ENCODE measurements around the gene HRH2.

The HRH2 gene

DNA sequence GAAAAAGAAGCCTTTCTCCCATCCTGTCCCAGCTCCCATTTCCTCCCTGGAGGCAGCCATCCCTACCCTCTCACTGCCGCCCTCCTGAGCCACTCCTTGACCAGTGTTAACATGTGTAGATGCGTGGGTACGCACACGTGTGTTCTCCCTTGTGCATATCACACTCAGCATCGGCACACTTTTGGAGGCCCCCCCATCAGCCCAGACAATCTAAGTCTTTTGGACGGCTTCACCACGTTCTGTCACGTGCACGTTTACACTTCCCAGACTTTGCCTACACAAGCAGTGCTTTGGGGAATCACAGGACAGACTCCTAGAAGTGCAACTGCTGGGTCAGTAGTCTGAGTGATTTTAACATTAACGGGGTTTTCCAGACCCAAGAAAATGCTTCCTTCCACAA lies 18.0 kb downstream of the HRH2 start:
- no peak for DNase-seq (ENCODE audit: low read depth in 2 of 2)

DNA sequence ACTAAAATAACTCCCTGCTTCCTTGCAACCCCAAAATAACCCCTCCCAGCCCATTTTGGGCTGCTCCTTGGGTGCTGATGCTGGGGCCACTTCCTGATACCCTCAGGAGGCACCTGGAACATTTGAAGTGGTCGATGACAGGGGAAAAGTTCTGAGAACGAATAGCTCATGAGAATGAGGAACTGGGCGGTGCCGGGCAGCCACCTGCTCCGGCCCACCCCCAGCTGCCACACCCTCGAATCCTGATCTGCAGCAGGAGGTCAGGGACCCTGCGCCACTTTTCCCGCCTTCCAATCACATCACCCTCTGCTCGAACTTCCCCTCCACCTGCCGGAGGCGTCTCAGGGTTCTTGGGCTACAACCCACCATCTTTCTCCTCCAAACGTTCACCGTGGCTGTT lies 19.7 kb downstream of the HRH2 start:
- DNase-seq (ENCODE audit: low read depth in 2 of 2), result no peak

DNA sequence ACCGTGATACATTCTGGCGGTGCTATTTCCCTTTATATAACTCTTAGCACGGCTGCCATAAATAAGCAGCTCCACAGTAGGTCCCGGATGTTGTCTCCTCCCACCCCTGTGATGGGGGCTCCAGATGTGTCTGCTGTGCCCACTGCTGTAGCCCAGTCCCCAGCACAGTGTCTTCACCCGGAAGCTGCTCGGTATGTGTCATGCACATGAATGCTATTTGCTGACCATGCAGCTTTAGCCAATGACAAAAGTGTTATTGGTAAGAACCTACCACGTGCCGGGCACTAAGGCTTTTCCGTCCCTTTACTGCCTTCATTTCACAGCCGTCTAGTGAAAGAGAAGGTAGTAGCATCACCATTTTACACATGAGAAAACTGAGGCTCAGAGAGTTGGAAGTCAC lies 20.2 kb downstream of the HRH2 start:
- no peak for DNase-seq (ENCODE audit: low read depth in 2 of 2)

DNA sequence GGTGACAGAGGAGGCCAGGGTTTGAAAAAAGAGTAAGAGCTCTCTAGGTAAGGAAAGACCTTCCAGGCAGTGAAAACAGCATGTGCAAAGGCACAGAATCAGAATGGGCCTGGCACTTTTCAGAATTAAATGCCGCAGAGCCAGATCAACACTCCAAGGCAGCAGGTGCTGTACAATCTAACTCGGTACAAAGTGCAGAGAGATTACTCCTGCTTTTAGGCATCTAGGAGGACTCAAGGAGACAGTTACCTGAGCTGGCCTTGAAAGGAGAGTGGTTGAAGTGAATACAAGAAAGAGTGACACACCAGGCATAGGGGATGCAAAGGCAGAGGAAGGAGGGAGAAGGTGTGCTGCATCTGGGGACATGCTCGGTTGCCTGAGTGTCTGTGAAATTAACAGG lies 21.5 kb downstream of the HRH2 start:
- no peak for DNase-seq (ENCODE audit: low read depth in 2 of 2)

DNA sequence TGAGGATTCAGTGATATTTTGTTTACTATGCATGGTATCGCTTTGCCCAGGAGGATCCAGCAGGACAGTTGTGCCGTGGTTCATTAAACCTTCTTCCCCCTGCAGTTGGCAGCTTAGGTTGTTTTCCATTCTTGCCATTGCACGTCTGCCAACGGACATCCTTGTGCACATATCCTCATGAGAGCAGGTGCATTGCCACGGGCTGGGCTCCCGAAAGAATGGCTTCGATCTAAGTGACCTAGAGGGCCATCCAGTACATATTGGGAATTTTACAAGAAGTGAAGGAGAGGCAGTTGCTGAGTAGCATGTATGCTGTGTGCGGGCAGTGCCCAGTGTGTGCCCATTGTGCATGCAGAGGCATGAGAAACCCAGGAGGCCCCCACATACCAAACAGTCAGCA lies 22.1 kb downstream of the HRH2 start:
- DNase-seq (ENCODE audit: low read depth in 2 of 2), result no peak

DNA sequence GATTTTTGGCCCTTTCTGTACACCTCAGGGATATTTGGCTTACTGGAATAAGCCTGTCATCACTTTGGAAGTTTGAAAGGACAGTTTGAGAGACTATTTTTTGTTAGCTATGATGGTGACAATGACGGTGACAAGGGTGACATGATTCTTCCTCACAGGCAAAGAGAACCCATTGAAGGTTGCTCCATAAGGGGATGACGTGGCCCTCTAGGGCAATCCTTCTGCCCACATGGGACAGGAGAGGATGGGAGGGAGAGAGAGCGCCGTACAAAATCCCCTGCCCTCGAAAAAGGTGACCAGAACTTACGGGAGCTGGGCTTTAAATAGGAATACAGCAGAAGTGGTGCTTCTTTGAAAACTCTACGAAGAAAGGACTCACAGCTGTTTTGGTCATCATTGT lies 22.6 kb downstream of the HRH2 start:
- no peak for DNase-seq (ENCODE audit: low read depth in 2 of 2)

DNA sequence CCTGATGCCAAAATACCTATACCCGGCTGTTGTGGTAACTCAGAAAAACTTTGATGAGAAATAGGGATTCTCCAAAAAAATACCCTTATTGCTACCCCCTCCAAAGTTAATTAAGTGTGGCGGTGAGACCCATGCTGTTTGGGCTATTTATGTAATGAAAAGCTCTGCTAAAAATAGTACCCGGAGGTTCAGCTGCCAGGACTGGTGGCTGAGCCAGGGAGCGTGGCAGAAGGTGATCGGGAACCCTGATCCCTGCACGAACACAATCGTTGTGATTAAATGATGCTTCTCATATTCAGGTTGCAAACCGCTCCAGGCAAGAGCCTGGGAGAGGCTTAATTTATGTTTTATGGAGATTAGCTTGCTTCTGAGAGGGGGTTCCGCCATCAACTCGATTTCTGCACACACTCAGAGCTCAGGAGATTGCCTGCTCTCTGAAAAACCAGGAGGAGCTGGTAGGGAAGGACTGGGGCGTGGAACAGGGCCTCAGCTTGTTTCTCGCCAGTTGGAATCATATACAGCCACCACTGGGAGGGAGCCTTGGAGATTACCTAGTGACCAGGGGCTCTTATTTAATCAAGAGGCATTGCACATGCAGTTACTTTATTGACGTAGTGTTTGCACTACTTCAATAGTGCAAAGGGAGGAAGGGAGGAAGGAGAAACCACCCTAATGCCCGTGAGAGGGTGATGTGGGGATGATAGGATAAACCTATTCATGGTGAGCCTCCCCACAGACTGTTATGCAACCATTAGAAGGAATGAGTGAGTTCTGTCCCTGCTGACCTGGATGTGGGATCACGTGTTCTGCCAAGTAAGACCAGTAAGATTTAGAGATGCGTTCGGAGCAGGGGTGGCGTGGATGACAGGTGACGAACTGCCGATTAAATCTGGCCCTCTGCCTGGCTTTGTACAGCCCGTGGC lies 23.4 kb downstream of the HRH2 start:
- no peak for DNase-seq (ENCODE audit: low read depth in 2 of 2)

DNA sequence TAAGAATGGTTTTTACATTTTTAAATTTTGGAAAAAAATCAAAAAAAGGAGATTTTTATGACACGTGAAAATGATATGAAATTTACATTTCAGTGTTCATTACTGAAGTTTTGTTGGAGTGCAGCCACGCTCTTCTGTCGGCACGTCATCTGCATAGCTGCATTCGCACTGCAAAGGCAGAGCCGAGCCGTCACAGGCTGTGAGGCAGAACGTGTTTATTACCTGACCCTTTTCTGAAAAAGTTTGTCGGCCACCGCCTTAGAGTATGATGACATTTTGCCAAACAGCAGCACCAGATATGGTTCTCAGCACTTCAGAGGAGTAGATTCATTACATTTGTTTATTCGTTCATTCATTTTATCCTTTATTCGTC lies 24.1 kb downstream of the HRH2 start:
- no peak for DNase-seq (ENCODE audit: low read depth in 2 of 2)

DNA sequence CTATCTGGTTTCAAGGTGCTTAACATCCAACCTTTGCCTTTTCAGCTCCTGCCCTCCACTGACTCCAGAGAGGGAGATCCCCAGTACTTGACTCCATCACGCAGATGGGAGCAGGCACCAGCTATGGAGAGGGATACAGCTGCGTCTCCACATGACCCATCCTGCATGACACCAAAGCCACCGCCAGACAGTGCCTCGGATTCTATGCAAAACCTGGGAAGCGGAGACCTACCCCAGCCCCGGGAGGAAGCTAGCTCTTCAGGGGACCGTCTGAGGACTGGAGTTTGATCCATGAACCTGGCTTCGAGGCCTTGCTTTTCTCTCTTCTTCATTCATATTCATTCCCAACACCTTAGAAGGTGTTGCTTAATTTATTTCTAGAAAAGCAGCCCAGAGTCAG lies 24.8 kb downstream of the HRH2 start:
- no peak for DNase-seq (ENCODE audit: low read depth in 2 of 2)

DNA sequence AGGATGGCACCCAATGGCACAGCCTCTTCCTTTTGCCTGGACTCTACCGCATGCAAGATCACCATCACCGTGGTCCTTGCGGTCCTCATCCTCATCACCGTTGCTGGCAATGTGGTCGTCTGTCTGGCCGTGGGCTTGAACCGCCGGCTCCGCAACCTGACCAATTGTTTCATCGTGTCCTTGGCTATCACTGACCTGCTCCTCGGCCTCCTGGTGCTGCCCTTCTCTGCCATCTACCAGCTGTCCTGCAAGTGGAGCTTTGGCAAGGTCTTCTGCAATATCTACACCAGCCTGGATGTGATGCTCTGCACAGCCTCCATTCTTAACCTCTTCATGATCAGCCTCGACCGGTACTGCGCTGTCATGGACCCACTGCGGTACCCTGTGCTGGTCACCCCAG lies 25.4 kb downstream of the HRH2 start:
- no peak for DNase-seq (ENCODE audit: low read depth in 2 of 2)

DNA sequence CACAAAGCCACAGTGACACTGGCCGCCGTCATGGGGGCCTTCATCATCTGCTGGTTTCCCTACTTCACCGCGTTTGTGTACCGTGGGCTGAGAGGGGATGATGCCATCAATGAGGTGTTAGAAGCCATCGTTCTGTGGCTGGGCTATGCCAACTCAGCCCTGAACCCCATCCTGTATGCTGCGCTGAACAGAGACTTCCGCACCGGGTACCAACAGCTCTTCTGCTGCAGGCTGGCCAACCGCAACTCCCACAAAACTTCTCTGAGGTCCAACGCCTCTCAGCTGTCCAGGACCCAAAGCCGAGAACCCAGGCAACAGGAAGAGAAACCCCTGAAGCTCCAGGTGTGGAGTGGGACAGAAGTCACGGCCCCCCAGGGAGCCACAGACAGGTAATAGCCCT lies 26.1 kb downstream of the HRH2 start:
- DNase-seq (ENCODE audit: low read depth in 2 of 2), result no peak

DNA sequence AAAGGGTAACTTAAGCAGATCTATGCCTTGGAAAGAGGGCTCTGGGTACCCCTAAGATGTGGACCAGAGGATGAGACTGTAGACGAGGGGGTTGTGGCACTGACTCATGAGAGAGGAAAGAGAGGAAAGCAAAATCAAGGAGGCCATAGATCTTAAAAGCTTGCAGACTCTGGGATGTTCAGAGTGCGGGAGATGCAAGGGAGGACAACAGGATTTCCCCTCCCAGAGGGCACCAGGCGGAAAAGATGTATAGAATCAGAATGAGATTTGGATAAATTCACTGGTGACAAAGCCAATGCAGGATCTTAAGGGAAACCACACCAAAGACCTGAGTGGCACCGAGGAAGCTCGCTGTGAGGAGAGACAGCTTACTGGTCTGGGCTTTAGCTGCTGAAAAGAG lies 27.1 kb downstream of the HRH2 start:
- no peak for DNase-seq (ENCODE audit: low read depth in 2 of 2)

DNA sequence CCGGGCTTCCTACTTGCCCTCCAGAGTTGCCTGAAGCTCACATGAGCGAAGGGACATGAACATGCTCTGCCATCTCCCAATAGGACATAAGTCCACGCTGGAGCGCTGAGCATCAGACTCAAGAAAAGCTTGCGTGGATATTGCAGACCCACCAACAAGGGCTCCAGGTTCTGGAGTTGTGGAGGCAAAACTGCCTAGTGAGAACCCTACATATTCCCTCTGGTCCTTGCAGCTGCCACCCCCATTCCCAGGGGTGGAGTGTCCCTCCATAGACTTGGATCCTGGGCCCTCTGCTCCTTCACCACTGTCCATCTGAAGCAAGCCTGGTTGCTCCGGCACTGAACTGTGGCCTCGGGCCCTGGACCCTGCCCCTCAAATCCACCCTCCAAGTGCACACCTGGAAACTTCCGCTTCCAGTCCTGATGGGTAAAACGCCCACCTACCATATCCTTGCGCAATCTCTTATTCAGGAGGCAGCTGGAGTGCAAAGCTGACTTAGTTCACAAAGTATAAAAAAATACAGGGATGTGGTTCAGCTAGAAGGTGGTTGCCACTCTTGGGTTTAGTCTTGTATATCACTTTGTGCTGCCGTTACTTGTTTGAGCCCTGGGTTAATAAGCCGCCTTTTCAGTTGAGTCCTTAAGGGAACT lies 28.0 kb downstream of the HRH2 start:
- DNase-seq (ENCODE audit: low read depth in 2 of 2), result no peak

DNA sequence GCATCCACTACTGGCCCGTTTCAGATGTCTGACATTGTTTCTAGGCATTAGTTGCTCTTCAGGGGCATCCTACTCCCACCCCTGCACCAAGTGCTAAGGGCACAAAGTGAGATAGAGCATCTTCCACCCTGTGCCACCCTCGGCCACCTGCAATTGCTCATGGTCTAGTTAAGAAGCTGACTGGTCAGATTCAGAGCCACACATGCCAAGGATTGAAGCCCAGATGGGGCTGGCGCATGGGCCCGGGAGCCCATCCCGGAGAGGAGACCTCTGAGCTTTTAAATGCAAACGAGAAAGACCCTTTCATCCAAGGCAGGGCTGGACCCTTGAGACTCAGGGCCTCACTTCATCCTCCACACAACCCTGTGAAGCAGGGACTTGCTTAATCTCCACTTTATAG lies 28.5 kb downstream of the HRH2 start:
- DNase-seq (ENCODE audit: low read depth in 2 of 2), result no peak

DNA sequence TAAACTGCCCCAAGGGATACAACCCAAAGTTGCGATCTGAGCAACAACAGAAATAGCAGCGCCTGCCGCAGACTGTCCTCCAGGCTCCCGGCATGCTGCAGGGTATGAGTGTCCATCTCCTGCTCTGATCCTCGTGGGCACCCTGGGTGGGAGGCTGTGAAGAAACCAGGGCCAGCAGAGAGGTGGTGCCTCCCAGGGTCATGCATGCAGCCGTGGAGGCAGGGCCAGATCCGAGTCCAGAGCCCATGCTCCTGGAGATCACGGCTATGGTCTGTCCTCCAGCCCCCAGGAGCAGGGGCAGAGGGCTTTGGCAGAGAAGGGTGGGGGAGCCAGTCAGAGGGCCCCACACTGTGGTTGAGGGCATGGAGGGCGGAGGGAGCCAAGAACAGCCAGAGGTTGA lies 29.0 kb downstream of the HRH2 start:
- no peak for DNase-seq (ENCODE audit: low read depth in 2 of 2)

DNA sequence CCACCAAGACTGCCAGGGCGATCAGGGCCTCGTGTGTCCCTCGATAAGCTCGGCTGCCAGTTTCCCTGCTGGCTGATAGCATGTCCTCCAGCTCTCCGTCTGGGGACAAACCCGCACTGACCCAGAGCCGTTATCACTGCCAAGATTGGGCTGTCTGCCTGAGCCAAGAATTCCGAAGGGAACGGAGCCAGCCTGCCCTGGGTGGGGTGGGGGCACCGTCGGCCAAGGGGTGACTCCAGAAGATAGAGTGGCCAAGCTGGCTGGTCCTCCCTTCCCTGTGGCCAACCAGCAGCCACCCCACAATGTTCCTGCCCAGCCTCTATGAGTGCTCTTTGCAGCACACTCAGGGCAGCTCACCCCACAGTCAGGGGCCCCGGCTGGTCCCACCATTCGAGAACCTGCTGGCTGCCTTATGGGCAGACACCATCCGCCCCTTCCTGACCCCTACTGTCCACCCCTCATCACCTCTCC lies 29.4 kb downstream of the HRH2 start:
- DNase-seq (ENCODE audit: low read depth in 2 of 2), result no peak

DNA sequence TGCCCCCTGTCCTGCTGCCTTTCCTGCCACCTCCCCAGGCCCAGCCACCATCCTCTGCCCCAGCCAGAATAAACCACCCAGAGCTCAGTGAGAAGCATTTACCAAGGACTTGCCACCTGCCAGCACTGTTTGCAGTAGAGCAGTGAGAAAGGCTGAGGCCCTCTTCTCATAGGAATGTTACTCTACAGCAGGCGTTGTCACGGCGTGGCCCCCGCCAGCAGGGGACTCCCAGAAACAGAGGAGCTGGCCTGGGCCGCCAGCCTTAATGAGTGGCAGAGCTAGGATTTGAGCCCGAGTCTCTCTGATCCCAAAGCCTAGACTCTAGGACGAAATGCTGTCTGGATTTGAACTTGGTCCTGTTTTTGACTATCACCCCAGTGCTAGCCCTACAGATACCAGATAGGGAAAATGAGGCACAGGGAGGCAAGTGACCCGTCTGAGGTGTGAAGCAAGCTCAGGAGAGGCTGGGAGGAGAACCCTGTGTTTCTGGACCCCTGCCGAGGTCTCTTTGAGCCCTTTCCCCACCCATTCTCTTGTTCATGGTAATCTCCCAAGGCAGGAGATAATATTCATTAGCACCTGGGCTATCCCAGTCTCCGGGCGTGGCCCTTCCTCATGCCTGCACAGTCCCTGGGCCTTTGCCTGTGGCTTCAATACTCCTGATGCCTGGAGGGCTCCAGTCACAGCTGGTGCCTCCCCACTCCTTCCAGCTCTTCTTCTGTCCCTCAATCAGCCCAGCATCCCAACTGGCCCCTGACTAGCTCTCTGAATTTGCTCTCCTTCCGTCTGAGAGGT lies 30.7 kb downstream of the HRH2 start:
- DNase-seq (ENCODE audit: low read depth in 2 of 2), result no peak

DNA sequence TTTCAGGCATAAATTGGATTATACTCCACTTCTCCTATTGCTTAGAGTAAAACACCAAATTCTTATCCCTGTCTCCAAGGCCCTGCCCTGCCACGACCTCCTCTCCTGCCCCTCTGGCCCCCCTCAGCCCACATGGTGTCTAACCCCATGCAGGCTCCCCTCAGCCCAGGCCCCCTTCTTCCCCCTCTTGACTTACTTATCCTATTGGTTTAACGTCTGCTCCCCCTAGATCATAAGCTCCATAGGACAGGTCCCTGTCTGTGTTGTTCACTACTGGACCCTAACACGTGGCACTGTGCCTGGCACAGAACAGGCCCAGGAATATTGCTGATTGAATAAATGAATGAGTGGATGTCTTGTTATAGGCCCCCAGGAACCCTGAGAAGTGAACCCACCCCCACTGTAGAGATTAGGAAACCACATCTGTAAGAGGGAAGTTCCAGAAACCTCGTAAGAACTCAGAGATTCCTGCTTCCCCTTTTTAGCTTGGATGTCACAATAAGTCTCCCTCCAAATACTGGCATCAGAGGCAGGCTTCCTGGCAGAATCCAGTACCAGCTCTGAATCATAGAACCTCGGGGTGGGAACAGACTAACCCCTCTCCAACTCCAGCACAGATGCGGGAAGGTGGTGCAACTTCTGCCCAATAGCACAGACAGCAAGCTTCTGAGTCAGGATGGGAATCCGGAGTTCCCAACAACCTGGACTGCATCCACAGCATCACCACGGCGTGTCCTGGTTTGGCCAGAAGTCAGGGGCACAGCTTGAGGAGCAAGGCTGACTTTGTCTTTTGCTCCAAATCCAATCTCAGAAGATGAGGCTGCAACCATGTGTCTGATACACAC lies 31.5 kb downstream of the HRH2 start:
- no peak for DNase-seq (ENCODE audit: low read depth in 2 of 2)

DNA sequence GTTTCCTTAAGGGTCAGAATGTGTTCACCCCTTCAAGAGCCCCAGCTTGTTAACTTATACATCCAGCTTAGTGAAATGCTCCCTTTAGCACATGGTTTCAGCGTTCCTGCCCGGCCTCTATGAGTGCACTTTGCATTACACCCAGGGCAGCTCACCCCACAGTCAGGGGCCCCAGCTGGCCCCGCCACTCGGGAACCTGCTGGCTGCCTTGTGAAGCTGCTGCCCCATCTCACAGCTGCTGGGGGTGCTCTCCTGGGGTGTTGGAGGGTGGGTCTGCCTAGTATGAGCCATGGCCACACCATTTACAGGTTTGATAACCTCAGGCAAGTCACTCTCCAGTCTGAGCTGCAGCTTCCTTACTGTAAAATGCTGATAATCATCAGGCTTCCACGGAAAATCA lies 32.2 kb downstream of the HRH2 start:
- no peak for DNase-seq (ENCODE audit: low read depth in 2 of 2)

DNA sequence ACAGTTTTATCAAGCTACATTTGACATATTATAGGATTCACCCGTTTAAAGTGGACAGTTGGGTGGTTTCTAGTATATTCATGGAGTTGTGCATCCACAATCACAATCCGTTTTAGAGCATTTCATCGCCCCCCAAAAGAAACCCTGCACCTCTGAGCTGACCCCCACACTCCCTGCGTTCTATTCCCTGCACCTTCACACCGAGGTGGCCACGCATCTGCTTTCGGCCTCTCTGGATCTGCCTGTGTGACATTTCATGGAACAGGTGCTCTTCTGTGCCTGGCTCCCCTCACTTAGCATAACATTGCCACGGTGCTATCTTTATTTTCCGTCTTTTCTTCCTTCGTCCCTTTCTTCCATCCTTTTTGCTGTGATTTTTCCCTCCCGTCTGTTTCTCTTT lies 32.7 kb downstream of the HRH2 start:
- DNase-seq (ENCODE audit: low read depth in 2 of 2), result no peak

DNA sequence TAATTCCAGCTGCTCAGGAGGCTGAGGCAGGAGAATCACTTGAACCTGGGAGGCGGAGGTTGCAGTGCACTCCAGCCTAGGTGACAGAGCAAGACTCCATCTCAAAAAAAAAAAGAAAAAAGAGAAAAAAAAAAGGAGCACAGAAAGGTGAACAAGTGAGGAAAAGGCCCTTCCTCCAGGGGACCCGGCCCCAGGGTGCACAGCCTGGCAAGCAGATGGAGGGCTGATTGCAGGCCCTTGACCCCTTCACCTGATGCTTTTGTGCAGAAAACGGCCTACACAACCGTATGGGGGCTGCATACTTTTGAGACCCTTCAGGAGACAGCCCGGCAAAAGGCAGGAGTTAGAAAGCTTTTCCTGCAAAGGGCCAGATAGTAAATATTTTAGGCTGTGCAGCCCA lies 33.9 kb downstream of the HRH2 start:
- no peak for DNase-seq (ENCODE audit: low read depth in 2 of 2)
